ENCODE data around the gene ACP5. TPM values are rescaled to one million over a fixed set of nuclear protein-coding genes. Genes with fewer than 3 reads are reported as not detected.
"Not testable (repeated sequence)": the region's sequence is repeated elsewhere in the genome, so short reads cannot be mapped to it uniquely, and the experiment has no call there.

The ACP5 gene
- total and polyA plus RNA-seq, 3 experiments from 2014 or later = 5.7 to 11.8 (median 5.7) TPM

GRCh38 chr19:11611730-11612129 is 34.3 kb upstream of the ACP5 start:
- Mint-ChIP-seq H3K27ac (no peak overlapping the region), H3K9me3 (peaks cover 1 to 17% (median 15%) of the 10 kb centered on the region in 5 donors), H3K4me3 (no peak overlapping the region), H3K36me3 (peaks cover 12 to 32% (median 32%) of the 10 kb centered on the region in 3 donors), H3K4me1 (peaks cover 5 to 18% (median 13%) of the 10 kb centered on the region in 3 donors), H3K27me3 (no peaks in the 10 kb centered on the region)
- Histone ChIP-seq H3K4me1 (ENCODE audit: insufficient read depth, low read length) (no peaks in the 10 kb centered on the region), H3K36me3 (ENCODE audit: insufficient read depth, low read length) (peaks cover 5% of the 10 kb centered on the region), H3K27ac (ENCODE audit: low read depth, low read length) (no peak overlapping the region), H3K27me3 (ENCODE audit: insufficient read depth, low read length, poor library complexity, severe bottlenecking) (no peaks in the 10 kb centered on the region), H3K9me3 (ENCODE audit: low read length) (peaks cover 2% of the 10 kb centered on the region), H3K4me3 (ENCODE audit: low read length) (no peak overlapping the region)
- DNase-seq = no peak
- POLR2A ChIA-PET = no interaction called here
- CTCF ChIA-PET = no interaction called here

- H3K36me3 ChIP-seq (ENCODE audit: insufficient read depth, low read length) = peaks cover 6% of the 10 kb centered on the region
- DNase-seq = no peak
- Mint-ChIP-seq H3K4me1 (peaks cover 12 to 22% (median 18%) of the 10 kb centered on the region in 3 donors), H3K27me3 (no peaks in the 10 kb centered on the region), H3K4me3 (no peak overlapping the region), H3K36me3 (peaks cover 14 to 37% (median 33%) of the 10 kb centered on the region in 3 donors), H3K9me3 (peaks cover 0 to 21% (median 9%) of the 10 kb centered on the region in 5 donors), H3K27ac (no peak overlapping the region)
- H3K27ac ChIP-seq (ENCODE audit: low read depth, low read length) = no peak overlapping the region
- H3K9me3 ChIP-seq (ENCODE audit: low read length) = no peaks in the 10 kb centered on the region
- no peaks in the 10 kb centered on the region for H3K4me1 ChIP-seq (ENCODE audit: insufficient read depth, low read length)
- ChIA-PET POLR2A (no interaction called here), CTCF (no interaction called here)
- no peaks in the 10 kb centered on the region for H3K27me3 ChIP-seq (ENCODE audit: insufficient read depth, low read length, poor library complexity, severe bottlenecking)
- H3K4me3 ChIP-seq (ENCODE audit: low read length) = no peak overlapping the region
Observed at GRCh38 chr19:11606484-11606883, 29.0 kb upstream of the ACP5 start.

GRCh38 chr19:11599704-11600103 is 22.3 kb upstream of the ACP5 start:
- H3K36me3 Mint-ChIP-seq = peaks cover 6 to 19% (median 9%) of the 10 kb centered on the region in 3 donors
- H3K4me3 Mint-ChIP-seq = peak overlapping the region in 3 of 7 donors; percentile 16 to 96 (median 51)
- CTCF ChIA-PET = not testable (repeated sequence)

GRCh38 chr19:11598746-11599145 is 21.3 kb upstream of the ACP5 start:
- POLR2A ChIA-PET = no interaction called here
- H3K36me3 Mint-ChIP-seq = peaks cover 6 to 12% (median 6%) of the 10 kb centered on the region in 3 donors

More at GRCh38 chr19:11599704-11600103, 22.3 kb upstream of the ACP5 start:
- peaks cover 23% of the 10 kb centered on the region for H3K4me1 ChIP-seq (ENCODE audit: insufficient read depth, low read length)
- POLR2A ChIA-PET; H3K36me3 ChIP-seq (ENCODE audit: insufficient read depth, low read length); DNase-seq; H3K27ac ChIP-seq (ENCODE audit: low read depth, low read length); H3K9me3 ChIP-seq (ENCODE audit: low read length); H3K27me3 ChIP-seq (ENCODE audit: insufficient read depth, low read length, poor library complexity, severe bottlenecking); H3K4me3 ChIP-seq (ENCODE audit: low read length); H3K27me3 Mint-ChIP-seq; H3K9me3 Mint-ChIP-seq: not testable (repeated sequence)
- H3K4me1 Mint-ChIP-seq = peaks cover 23 to 45% (median 40%) of the 10 kb centered on the region in 3 donors
- peak overlapping the region in 1 of 8 donors; percentile 54 for H3K27ac Mint-ChIP-seq

GRCh38 chr19:11598103-11598483 is 20.6 kb upstream of the ACP5 start:
- H3K4me3 Mint-ChIP-seq = peak overlapping the region; percentile 88 to 96 (median 94)
- no peaks in the 10 kb centered on the region for H3K9me3 Mint-ChIP-seq
- H3K27ac Mint-ChIP-seq = peak overlapping the region in 7 of 8 donors; percentile 79 to 94 (median 87)

More at GRCh38 chr19:11598746-11599145, 21.3 kb upstream of the ACP5 start:
- Histone ChIP-seq H3K9me3 (ENCODE audit: low read length) (no peaks in the 10 kb centered on the region), H3K4me1 (ENCODE audit: insufficient read depth, low read length) (peaks cover 23% of the 10 kb centered on the region), H3K36me3 (ENCODE audit: insufficient read depth, low read length) (no peaks in the 10 kb centered on the region), H3K4me3 (ENCODE audit: low read length) (no peak overlapping the region), H3K27me3 (ENCODE audit: insufficient read depth, low read length, poor library complexity, severe bottlenecking) (no peaks in the 10 kb centered on the region), H3K27ac (ENCODE audit: low read depth, low read length) (no peak overlapping the region)
- H3K4me3 Mint-ChIP-seq = peak overlapping the region; percentile 38 to 96 (median 75)
- CTCF ChIA-PET = no interaction called here
- peak overlapping the region in 4 of 8 donors; percentile 52 to 85 (median 66) for H3K27ac Mint-ChIP-seq
- H3K4me1 Mint-ChIP-seq = peaks cover 23 to 45% (median 40%) of the 10 kb centered on the region in 3 donors
- no peak for DNase-seq
- no peaks in the 10 kb centered on the region for H3K27me3 Mint-ChIP-seq
- H3K9me3 Mint-ChIP-seq = no peaks in the 10 kb centered on the region

GRCh38 chr19:11597202-11598102 is 20.0 kb upstream of the ACP5 start, which contains the start of gene ZNF627:
TSS of gene ZNF627 (plus strand) at chr19:11597483. CDS start at chr19:11597628, 145 bp downstream.
- Histone ChIP-seq H3K27me3 (ENCODE audit: insufficient read depth, low read length, poor library complexity, severe bottlenecking) (no peaks in the 10 kb centered on the region), H3K36me3 (ENCODE audit: insufficient read depth, low read length) (no peaks in the 10 kb centered on the region), H3K9me3 (ENCODE audit: low read length) (no peaks in the 10 kb centered on the region), H3K4me3 (ENCODE audit: low read length) (peak within 1 kb of the TSS; percentile 86), H3K4me1 (ENCODE audit: insufficient read depth, low read length) (peaks cover 23% of the 10 kb centered on the region), H3K27ac (ENCODE audit: low read depth, low read length) (peak within 1 kb of the TSS; percentile 81)
- Mint-ChIP-seq H3K9me3 (no peaks in the 10 kb centered on the region), H3K4me1 (peaks cover 18 to 38% (median 36%) of the 10 kb centered on the region in 3 donors), H3K36me3 (peaks cover under 1 to 8% (median 4%) of the 10 kb centered on the region in 3 donors), H3K27ac (peak within 1 kb of the TSS; percentile 84 to 94 (median 87)), H3K4me3 (peak within 1 kb of the TSS; percentile 88 to 96 (median 94)), H3K27me3 (no peaks in the 10 kb centered on the region)
- ChIA-PET CTCF (interaction anchor here (1.4 kb wide), 1 partner anchor 115 kb away, joined by 3 read pairs; no protein-coding TSS in a partner anchor), POLR2A (interaction anchor here (0.6 to 0.7 kb wide), 5 partner anchors 38 to 1084 kb away, joined by 3 to 9 read pairs (median 4); partner anchors contain the start of genes DHPS and ELOF1)
- peak; percentile 95 to 98 (median 98) for DNase-seq

More at GRCh38 chr19:11598103-11598483, 20.6 kb upstream of the ACP5 start:
- H3K36me3 ChIP-seq (ENCODE audit: insufficient read depth, low read length) = no peaks in the 10 kb centered on the region
- peaks cover 6 to 12% (median 6%) of the 10 kb centered on the region in 3 donors for H3K36me3 Mint-ChIP-seq
- H3K4me3 ChIP-seq (ENCODE audit: low read length) = peak overlapping the region; percentile 86
- H3K4me1 Mint-ChIP-seq = peaks cover 23 to 44% (median 40%) of the 10 kb centered on the region in 3 donors
- no peaks in the 10 kb centered on the region for H3K27me3 ChIP-seq (ENCODE audit: insufficient read depth, low read length, poor library complexity, severe bottlenecking)
- no peaks in the 10 kb centered on the region for H3K9me3 ChIP-seq (ENCODE audit: low read length)
- peaks cover 23% of the 10 kb centered on the region for H3K4me1 ChIP-seq (ENCODE audit: insufficient read depth, low read length)
- POLR2A ChIA-PET = interaction anchor here (0.7 kb wide), 1 partner anchor 39 kb away, joined by 9 read pairs; the partner anchor contains the start of gene ELOF1
- CTCF ChIA-PET = no interaction called here
- H3K27ac ChIP-seq (ENCODE audit: low read depth, low read length) = peak overlapping the region; percentile 81
- DNase-seq = no peak
- no peaks in the 10 kb centered on the region for H3K27me3 Mint-ChIP-seq

- H3K4me3 ChIP-seq (ENCODE audit: low read length) = no peak overlapping the region
- CTCF ChIA-PET = interaction anchor here (1.4 kb wide), 1 partner anchor 114 kb away, joined by 3 read pairs; no protein-coding TSS in a partner anchor
- Mint-ChIP-seq H3K9me3 (no peaks in the 10 kb centered on the region), H3K36me3 (peaks cover 0 to 7% (median 0%) of the 10 kb centered on the region in 3 donors), H3K4me1 (peaks cover 11 to 31% (median 27%) of the 10 kb centered on the region in 3 donors), H3K27me3 (no peaks in the 10 kb centered on the region), H3K27ac (peak overlapping the region in 6 of 8 donors; percentile 29 to 93 (median 85)), H3K4me3 (peak overlapping the region; percentile 79 to 96 (median 88))
- H3K36me3 ChIP-seq (ENCODE audit: insufficient read depth, low read length) = no peaks in the 10 kb centered on the region
- DNase-seq = no peak
- POLR2A ChIA-PET = no interaction called here
- no peaks in the 10 kb centered on the region for H3K27me3 ChIP-seq (ENCODE audit: insufficient read depth, low read length, poor library complexity, severe bottlenecking)
- no peaks in the 10 kb centered on the region for H3K9me3 ChIP-seq (ENCODE audit: low read length)
- peaks cover 23% of the 10 kb centered on the region for H3K4me1 ChIP-seq (ENCODE audit: insufficient read depth, low read length)
- H3K27ac ChIP-seq (ENCODE audit: low read depth, low read length) = no peak overlapping the region
Observed at GRCh38 chr19:11596156-11596555, 18.7 kb upstream of the ACP5 start.

Measured in CD8-positive, alpha-beta memory T cell (primary cell).